ENCODE measurements around the gene SLC35A2.

DNA sequence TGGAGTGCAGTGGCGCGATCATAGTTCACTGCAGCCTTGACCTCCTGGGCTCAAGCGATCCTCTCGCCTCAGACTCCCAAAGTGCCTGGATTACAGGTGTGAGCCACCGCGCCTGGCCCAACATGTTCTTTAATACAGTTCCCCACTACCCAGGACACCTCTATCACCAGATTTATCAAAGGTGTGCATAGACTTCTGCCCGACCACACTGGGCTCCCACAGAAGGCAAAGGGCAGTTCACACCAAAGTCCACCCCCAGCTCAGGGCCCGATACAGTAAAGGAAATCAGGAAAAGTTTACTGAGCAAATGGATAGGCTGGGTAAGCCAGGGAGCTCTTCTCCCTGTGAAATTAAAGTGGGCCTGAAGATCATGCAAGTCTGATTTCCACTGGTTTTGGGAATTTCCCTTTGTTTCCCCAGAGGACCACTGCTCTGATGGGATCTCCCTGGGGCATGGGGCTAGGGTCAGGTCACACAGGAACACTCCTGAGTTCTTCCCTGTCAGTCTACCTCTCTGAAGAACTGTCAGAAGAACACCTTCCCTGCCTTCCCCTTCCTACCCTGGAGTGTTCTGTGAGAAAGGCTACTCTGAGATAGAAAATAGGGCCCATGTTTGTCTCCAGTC, 25.1 kb upstream of the SLC35A2 start:
- TF ChIP-seq, protein P1, sequence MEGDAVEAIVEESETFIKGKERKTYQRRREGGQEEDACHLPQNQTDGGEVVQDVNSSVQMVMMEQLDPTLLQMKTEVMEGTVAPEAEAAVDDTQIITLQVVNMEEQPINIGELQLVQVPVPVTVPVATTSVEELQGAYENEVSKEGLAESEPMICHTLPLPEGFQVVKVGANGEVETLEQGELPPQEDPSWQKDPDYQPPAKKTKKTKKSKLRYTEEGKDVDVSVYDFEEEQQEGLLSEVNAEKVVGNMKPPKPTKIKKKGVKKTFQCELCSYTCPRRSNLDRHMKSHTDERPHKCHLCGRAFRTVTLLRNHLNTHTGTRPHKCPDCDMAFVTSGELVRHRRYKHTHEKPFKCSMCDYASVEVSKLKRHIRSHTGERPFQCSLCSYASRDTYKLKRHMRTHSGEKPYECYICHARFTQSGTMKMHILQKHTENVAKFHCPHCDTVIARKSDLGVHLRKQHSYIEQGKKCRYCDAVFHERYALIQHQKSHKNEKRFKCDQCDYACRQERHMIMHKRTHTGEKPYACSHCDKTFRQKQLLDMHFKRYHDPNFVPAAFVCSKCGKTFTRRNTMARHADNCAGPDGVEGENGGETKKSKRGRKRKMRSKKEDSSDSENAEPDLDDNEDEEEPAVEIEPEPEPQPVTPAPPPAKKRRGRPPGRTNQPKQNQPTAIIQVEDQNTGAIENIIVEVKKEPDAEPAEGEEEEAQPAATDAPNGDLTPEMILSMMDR (IDR thresholded peaks at IDR 0.05; ENCODE audit: poor library complexity): no peak
- TF ChIP-seq EZH2 (IDR thresholded peaks at IDR 0.05; ENCODE audit: borderline replicate concordance) (no peak), EZH2phosphoT487 (IDR thresholded peaks at IDR 0.05; ENCODE audit: low read depth, severe bottlenecking, unreplicated experiment) (no peak)
